Tibial nerve (tissue), 4 donors: ENCODE data around the gene IFFO2. TPM values are rescaled to one million over a fixed set of nuclear protein-coding genes. Genes with fewer than 3 reads are reported as not detected.
A peak's percentile ranks its signal among the peaks of the same experiment; 100 is the strongest.

ENCODE experiments used
- DNase-seq, 2 donors: peaks; one replicate each; pipeline ENCODE4 v3.0.0-alpha.2; 2019; ENCODE audit warnings: low spot score in 2 of 2
- H3K27ac ChIP-seq, 4 donors: fragments of 200-600 bp; sonication (generic) in 3 of 4; one replicate each; pipeline ENCODE4 v1.5.1; 2017 to 2019; ENCODE audit warnings: mild to moderate bottlenecking in 1 of 4
- H3K27me3 ChIP-seq, 2 donors: fragments of 200-600 bp; sonication (generic) in 1 of 2; one replicate each; pipeline versions ENCODE4 v1.5.1 to v1.6.0; 2017 to 2019
- H3K36me3 ChIP-seq, 3 donors: fragments of 200-600 bp; sonication (generic); one replicate each; pipeline ENCODE4 v1.5.1; 2018 to 2019
- H3K4me1 ChIP-seq, 4 donors: fragments of 200-600 bp; sonication (generic) in 3 of 4; one replicate each; pipeline ENCODE4 v1.5.1; 2017 to 2019
- H3K4me3 ChIP-seq, 4 donors: fragments of 200-600 bp; sonication (generic) in 3 of 4; one replicate each; pipeline ENCODE4 v1.5.1; 2017 to 2019; ENCODE audit warnings: mild to moderate bottlenecking in 1 of 4, moderate library complexity in 1 of 4
- H3K9me3 ChIP-seq, 4 donors: fragments of 200-600 bp; sonication (generic) in 3 of 4; one replicate each; pipeline ENCODE4 v1.5.1; 2017 to 2019
- EP300 ChIP-seq, 2 donors: sonication (generic); formaldehyde crosslinking; IDR thresholded peaks; one replicate each; pipeline ENCODE4 v1.6.1; 2017; ENCODE audit warnings: antibody characterized with exemption in 2 of 2, mild to moderate bottlenecking in 1 of 2
- POLR2A ChIP-seq, 2 donors: fragments of 450-650 bp; IDR thresholded peaks; one replicate each; pipeline ENCODE4 v1.6.1; 2017; ENCODE audit warnings: antibody characterized with exemption in 2 of 2, mild to moderate bottlenecking in 2 of 2, moderate library complexity in 2 of 2
- WGBS, 2 donors: methylation state at CpG; one replicate each; pipeline ENCODE4 v1.1.5; 2018; 5-methylcytosine and 5-hydroxymethylcytosine counted together
- total RNA-seq, 4 donors: library from RNA; depleted of rRNA; stranded (reverse); fragments of >200 nt; gene quantifications; one replicate each; pipeline ENCODE4 v1.1.0, GENCODE V29; 2016
- TF ChIP-seq, protein P1 (sequence below), 5 experiments: fragments of 200-600 bp in 3 of 5; fragments of 450-650 bp in 2 of 5; sonication (generic) in 3 of 5; IDR thresholded peaks; one replicate each; pipeline ENCODE4 v1.5.1; 2016 to 2019; ENCODE audit warnings: antibody characterized with exemption in 5 of 5, mild to moderate bottlenecking in 3 of 5, moderate library complexity in 2 of 5

Gene IFFO2
- total RNA-seq, 4 donors from 2014 or later, result 3.6 to 19.2 (median 9.2) TPM

- TF ChIP-seq, protein P1, sequence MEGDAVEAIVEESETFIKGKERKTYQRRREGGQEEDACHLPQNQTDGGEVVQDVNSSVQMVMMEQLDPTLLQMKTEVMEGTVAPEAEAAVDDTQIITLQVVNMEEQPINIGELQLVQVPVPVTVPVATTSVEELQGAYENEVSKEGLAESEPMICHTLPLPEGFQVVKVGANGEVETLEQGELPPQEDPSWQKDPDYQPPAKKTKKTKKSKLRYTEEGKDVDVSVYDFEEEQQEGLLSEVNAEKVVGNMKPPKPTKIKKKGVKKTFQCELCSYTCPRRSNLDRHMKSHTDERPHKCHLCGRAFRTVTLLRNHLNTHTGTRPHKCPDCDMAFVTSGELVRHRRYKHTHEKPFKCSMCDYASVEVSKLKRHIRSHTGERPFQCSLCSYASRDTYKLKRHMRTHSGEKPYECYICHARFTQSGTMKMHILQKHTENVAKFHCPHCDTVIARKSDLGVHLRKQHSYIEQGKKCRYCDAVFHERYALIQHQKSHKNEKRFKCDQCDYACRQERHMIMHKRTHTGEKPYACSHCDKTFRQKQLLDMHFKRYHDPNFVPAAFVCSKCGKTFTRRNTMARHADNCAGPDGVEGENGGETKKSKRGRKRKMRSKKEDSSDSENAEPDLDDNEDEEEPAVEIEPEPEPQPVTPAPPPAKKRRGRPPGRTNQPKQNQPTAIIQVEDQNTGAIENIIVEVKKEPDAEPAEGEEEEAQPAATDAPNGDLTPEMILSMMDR (IDR thresholded peaks at IDR 0.05), result no peak
- TF ChIP-seq POLR2A (IDR thresholded peaks at IDR 0.05) (no peak), EP300 (IDR thresholded peaks at IDR 0.05) (no peak)
- DNase-seq, result no peak
- WGBS, 2 donors, result 47 to 49% methylated on average over 9 of the region's 9 CpGs
- H3K36me3 ChIP-seq, result peaks cover 0 to 20% (median 0%) of the 10 kb centered on the region in 3 donors
- H3K27me3 ChIP-seq, result no peaks in the 10 kb centered on the region
- no peaks in the 10 kb centered on the region for H3K9me3 ChIP-seq
- H3K4me3 ChIP-seq, result peak overlapping the region; percentile 46 to 89 (median 74)
- H3K27ac ChIP-seq, result peak overlapping the region in 1 of 4 donors; percentile 94
- peaks cover 0 to 30% (median 13%) of the 10 kb centered on the region in 4 donors for H3K4me1 ChIP-seq
Measured at GRCh38 chr1:18901147-18901951, 55.1 kb downstream of the IFFO2 start.

DNA sequence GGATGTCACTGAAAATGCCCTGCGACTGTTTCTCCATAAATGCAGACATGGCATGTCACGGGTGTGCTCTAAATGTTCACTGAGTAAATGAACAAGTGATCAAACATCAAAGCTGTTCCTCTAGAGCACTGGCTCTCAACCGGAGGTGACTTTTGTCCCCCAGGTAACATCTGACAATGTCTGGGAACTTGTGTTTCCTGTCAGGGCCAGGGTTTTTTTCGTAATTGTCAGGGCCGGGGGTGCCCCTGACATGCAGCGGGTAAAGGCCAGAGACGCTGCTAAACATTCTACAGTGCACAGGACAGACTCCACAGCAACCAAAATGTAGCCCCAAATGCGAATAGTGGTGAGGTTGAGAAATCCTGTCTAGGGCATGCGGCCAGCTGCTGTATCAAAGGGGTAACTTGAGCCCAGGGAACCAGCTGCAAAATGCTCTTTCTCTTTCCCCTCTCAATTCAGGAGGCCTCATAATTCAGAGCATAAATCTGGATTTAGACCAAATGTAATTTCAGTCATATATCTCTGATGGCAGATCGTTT lies 56.1 kb downstream of the IFFO2 start:
- Histone ChIP-seq H3K27me3 (no peaks in the 10 kb centered on the region), H3K4me1 (peaks cover 0 to 31% (median 13%) of the 10 kb centered on the region in 4 donors), H3K27ac (peak overlapping the region in 1 of 4 donors; percentile 94), H3K36me3 (peaks cover 0 to 25% (median 0%) of the 10 kb centered on the region in 3 donors), H3K9me3 (no peaks in the 10 kb centered on the region), H3K4me3 (no peak overlapping the region)
- no peak for DNase-seq
- TF ChIP-seq EP300 (IDR thresholded peaks at IDR 0.05) (no peak), POLR2A (IDR thresholded peaks at IDR 0.05) (no peak)
- TF ChIP-seq, protein P1 (IDR thresholded peaks at IDR 0.05), result no peak
- WGBS, 2 donors, result 73 to 82% methylated on average over 10 of the region's 10 CpGs

- Histone ChIP-seq H3K27me3 (no peaks in the 10 kb centered on the region), H3K36me3 (peaks cover 0 to 25% (median 0%) of the 10 kb centered on the region in 3 donors), H3K9me3 (no peaks in the 10 kb centered on the region), H3K4me3 (no peak overlapping the region), H3K27ac (no peak overlapping the region), H3K4me1 (peaks cover 0 to 40% (median 17%) of the 10 kb centered on the region in 4 donors)
- DNase-seq, result no peak
- TF ChIP-seq EP300 (IDR thresholded peaks at IDR 0.05) (no peak), POLR2A (IDR thresholded peaks at IDR 0.05) (no peak)
- TF ChIP-seq, protein P1 (IDR thresholded peaks at IDR 0.05), result no peak
- WGBS, 2 donors, result 76 to 81% methylated on average over 4 of the region's 4 CpGs
Measured at GRCh38 chr1:18899363-18900049, 57.0 kb downstream of the IFFO2 start.

- DNase-seq, result no peak
- no peak overlapping the region for H3K4me3 ChIP-seq
- H3K9me3 ChIP-seq, result no peaks in the 10 kb centered on the region
- H3K4me1 ChIP-seq, result peaks cover 0 to 44% (median 21%) of the 10 kb centered on the region in 4 donors
- TF ChIP-seq, protein P1 (IDR thresholded peaks at IDR 0.05), result no peak
- TF ChIP-seq POLR2A (IDR thresholded peaks at IDR 0.05) (no peak), EP300 (IDR thresholded peaks at IDR 0.05) (no peak)
- H3K27ac ChIP-seq, result no peak overlapping the region
- H3K27me3 ChIP-seq, result no peaks in the 10 kb centered on the region
- H3K36me3 ChIP-seq, result peaks cover 0 to 25% (median 0%) of the 10 kb centered on the region in 3 donors
- 94 to 96% methylated on average over 8 of the region's 8 CpGs for WGBS, 2 donors
Measured at GRCh38 chr1:18898567-18898966, 57.9 kb downstream of the IFFO2 start.
